Loucy (cell line): ENCODE data around the gene LGALS14.

Source experiments
- H2AFZ ChIP-seq: fragments of 200-600 bp; sonication (generic); 2 replicates; pipeline ENCODE4 v1.6.0; 2016; ENCODE audit warnings: antibody characterized with exemption, mild to moderate bottlenecking, low read length, moderate library complexity
- H3F3A ChIP-seq: fragments of 200-600 bp; 2 replicates; pipeline ENCODE4 v1.6.0; 2016; ENCODE audit warnings: antibody characterized with exemption, low read depth, mild to moderate bottlenecking
- H3K27me3 ChIP-seq: fragments of 200-600 bp; sonication (generic); 2 replicates; pipeline ENCODE4 v1.6.1; 2014; ENCODE audit warnings: low read length, mild to moderate bottlenecking; ENCODE audit not compliant: insufficient read depth, poor library complexity, severe bottlenecking
- H3K36me3 ChIP-seq: fragments of 200-600 bp; sonication (generic); 2 replicates; pipeline ENCODE4 v1.6.1; 2016; ENCODE audit warnings: low read length; ENCODE audit not compliant: insufficient read depth
- H3K4me1 ChIP-seq: fragments of 200-600 bp; sonication (generic); 2 replicates; pipeline ENCODE4 v1.5.1; 2014; ENCODE audit warnings: low read length, mild to moderate bottlenecking; ENCODE audit not compliant: insufficient read depth, poor library complexity, severe bottlenecking
- H3K4me2 ChIP-seq: fragments of 200-600 bp; sonication (generic); 2 replicates; pipeline ENCODE4 v1.6.0; 2014; ENCODE audit warnings: antibody characterized with exemption, low read length, low read depth, mild to moderate bottlenecking; ENCODE audit not compliant: poor library complexity, severe bottlenecking
- H3K4me3 ChIP-seq: fragments of 200-600 bp; sonication (generic); 2 replicates; pipeline ENCODE4 v1.5.1; 2014; ENCODE audit warnings: low read length, mild to moderate bottlenecking, mixed read lengths; ENCODE audit not compliant: poor library complexity, severe bottlenecking
- H3K79me2 ChIP-seq: fragments of 200-600 bp; sonication (generic); 2 replicates; pipeline ENCODE4 v1.6.1; 2014; ENCODE audit warnings: low read length; ENCODE audit not compliant: insufficient read depth
- H3K9ac ChIP-seq: fragments of 200-600 bp; sonication (generic); 2 replicates; pipeline ENCODE4 v1.6.0; 2014; ENCODE audit warnings: mild to moderate bottlenecking, low read depth, low read length, moderate library complexity; ENCODE audit not compliant: poor library complexity, severe bottlenecking
- H3K9me2 ChIP-seq: fragments of 200-600 bp; sonication (generic); replicated peaks from 2 replicates; pipeline ENCODE4 v1.6.1; 2016; ENCODE audit warnings: low read depth, low read length, mixed read lengths
- H3K9me3 ChIP-seq: fragments of 200-600 bp; sonication (generic); 2 replicates; pipeline ENCODE4 v1.6.1; 2014; ENCODE audit warnings: mild to moderate bottlenecking, antibody characterized with exemption, low read length, low read depth; ENCODE audit not compliant: insufficient read depth
- H4K20me1 ChIP-seq: fragments of 200-600 bp; sonication (generic); 2 replicates; pipeline ENCODE4 v1.6.0; 2014; ENCODE audit warnings: antibody characterized with exemption, low read length, mild to moderate bottlenecking; ENCODE audit not compliant: insufficient read depth, poor library complexity, severe bottlenecking
- CTCF ChIP-seq: fragments of 200-600 bp; sonication (generic); conservative IDR thresholded peaks from 2 replicates; pipeline ENCODE4 v1.5.1; 2014; ENCODE audit warnings: mild to moderate bottlenecking, antibody characterized with exemption, low read length
- EZH2phosphoT487 ChIP-seq: fragments of 200-600 bp; IDR thresholded peaks from 2 replicates; pipeline ENCODE4 v1.6.1; 2018; ENCODE audit warnings: antibody characterized with exemption, mild to moderate bottlenecking, moderate library complexity, borderline replicate concordance

The LGALS14 gene

GRCh38 chr19:39692822-39693221 is 11.5 kb upstream of the LGALS14 start:
- Histone ChIP-seq H3K9me3 (no peaks in the 10 kb centered on the region), H3K4me2 (no peak overlapping the region), H3F3A (no peaks in the 10 kb centered on the region), H3K27me3 (no peaks in the 10 kb centered on the region), H3K9me2 (no peaks in the 10 kb centered on the region), H3K4me1 (no peaks in the 10 kb centered on the region), H4K20me1 (no peaks in the 10 kb centered on the region), H3K36me3 (no peaks in the 10 kb centered on the region), H3K9ac (no peak overlapping the region), H2AFZ (no peak overlapping the region), H3K79me2 (no peaks in the 10 kb centered on the region), H3K4me3 (no peak overlapping the region)
- TF ChIP-seq EZH2phosphoT487 = no peak
- no peak for TF ChIP-seq CTCF

GRCh38 chr19:39695759-39696158 is 8.5 kb upstream of the LGALS14 start:
- H2AFZ ChIP-seq = no peak overlapping the region
- H3K4me2 ChIP-seq = no peak overlapping the region
- H3K4me1 ChIP-seq = no peaks in the 10 kb centered on the region
- H3K36me3 ChIP-seq = no peaks in the 10 kb centered on the region
- no peak for TF ChIP-seq EZH2phosphoT487
- TF ChIP-seq CTCF = no peak
- no peak overlapping the region for H3K9ac ChIP-seq
- H3F3A ChIP-seq = no peaks in the 10 kb centered on the region
- no peaks in the 10 kb centered on the region for H3K9me2 ChIP-seq
- H3K9me3 ChIP-seq = no peaks in the 10 kb centered on the region
- H4K20me1 ChIP-seq = no peaks in the 10 kb centered on the region
- H3K4me3 ChIP-seq = no peak overlapping the region
- no peaks in the 10 kb centered on the region for H3K79me2 ChIP-seq
- no peaks in the 10 kb centered on the region for H3K27me3 ChIP-seq

- Histone ChIP-seq H3K4me3 (no peak overlapping the region), H3K27me3 (no peaks in the 10 kb centered on the region)
- TF ChIP-seq CTCF (no peak), EZH2phosphoT487 (no peak)
Measured at GRCh38 chr19:39696387-39696786, 7.9 kb upstream of the LGALS14 start.

More at GRCh38 chr19:39696387-39696786, 7.9 kb upstream of the LGALS14 start:
- H3K79me2 ChIP-seq = no peaks in the 10 kb centered on the region
- no peaks in the 10 kb centered on the region for H4K20me1 ChIP-seq
- no peak overlapping the region for H3K9ac ChIP-seq
- H3F3A ChIP-seq = no peaks in the 10 kb centered on the region
- H2AFZ ChIP-seq = no peak overlapping the region
- H3K9me2 ChIP-seq = no peaks in the 10 kb centered on the region
- no peaks in the 10 kb centered on the region for H3K36me3 ChIP-seq
- H3K4me1 ChIP-seq = no peaks in the 10 kb centered on the region
- no peaks in the 10 kb centered on the region for H3K9me3 ChIP-seq
- H3K4me2 ChIP-seq = no peak overlapping the region
